Activated T-cell treated with anti-CD3 and anti-CD28 coated beads, Interleukin-2, amount 50 U/mL, for 4 hours (primary cell): ENCODE data around the gene KCNMB2. TPM values are rescaled to one million over a fixed set of nuclear protein-coding genes. Genes with fewer than 3 reads are reported as not detected.

Experiments
- ATAC-seq, 2 donors: fragments of 200-7000 bp; cut with Tn5 transposase; one replicate each; pipeline ENCODE4 v1.10.0; 2021
- DNase-seq: peaks from one replicate; pipeline ENCODE4 v3.0.0-alpha.2; 2020
- H3K27me3 Mint-ChIP-seq: one replicate; pipeline ENCODE4 v1.8.0; 2021; ENCODE audit warnings: low read depth, mixed read lengths
- H3K36me3 Mint-ChIP-seq: one replicate; pipeline ENCODE4 v1.8.0; 2022; ENCODE audit warnings: mixed read lengths; ENCODE audit not compliant: insufficient read depth
- H3K4me1 Mint-ChIP-seq: one replicate; pipeline ENCODE4 v1.8.0; 2021; ENCODE audit warnings: low read depth, mixed read lengths
- H3K4me3 Mint-ChIP-seq: one replicate; pipeline ENCODE4 v1.8.0; 2021; ENCODE audit warnings: mild to moderate bottlenecking, moderate library complexity, mixed read lengths
- H3K9me3 Mint-ChIP-seq: one replicate; pipeline ENCODE4 v1.8.0; 2021; ENCODE audit warnings: mixed read lengths
- total RNA-seq, 3 donors: library from RNA; stranded (reverse); gene quantifications; one replicate each; pipeline ENCODE4 v1.2.1, GENCODE V29; 2021

The KCNMB2 gene
- total RNA-seq, 3 donors from 2014 or later = not detected

GRCh38 chr3:178671791-178672190, 135.6 kb downstream of the KCNMB2 start:
- Mint-ChIP-seq H3K36me3 (no peaks in the 10 kb centered on the region), H3K9me3 (no peaks in the 10 kb centered on the region), H3K27me3 (no peaks in the 10 kb centered on the region), H3K4me1 (peaks cover 4% of the 10 kb centered on the region), H3K4me3 (no peak overlapping the region)
- no peak for DNase-seq
- ATAC-seq = no peak

GRCh38 chr3:178672275-178672674, 136.0 kb downstream of the KCNMB2 start:
- H3K9me3 Mint-ChIP-seq = no peaks in the 10 kb centered on the region
- no peaks in the 10 kb centered on the region for H3K36me3 Mint-ChIP-seq
- H3K4me3 Mint-ChIP-seq = no peak overlapping the region
- DNase-seq = no peak
- peaks cover 4% of the 10 kb centered on the region for H3K4me1 Mint-ChIP-seq
- H3K27me3 Mint-ChIP-seq = no peaks in the 10 kb centered on the region
- ATAC-seq = no peak

GRCh38 chr3:178673529-178673928, 137.3 kb downstream of the KCNMB2 start:
- H3K4me3 Mint-ChIP-seq = no peak overlapping the region
- no peaks in the 10 kb centered on the region for H3K9me3 Mint-ChIP-seq
- no peak for ATAC-seq
- no peaks in the 10 kb centered on the region for H3K27me3 Mint-ChIP-seq
- H3K36me3 Mint-ChIP-seq = no peaks in the 10 kb centered on the region
- peaks cover 4% of the 10 kb centered on the region for H3K4me1 Mint-ChIP-seq
- DNase-seq = no peak

GRCh38 chr3:178676077-178676476, 139.8 kb downstream of the KCNMB2 start:
- H3K36me3 Mint-ChIP-seq = no peaks in the 10 kb centered on the region
- H3K9me3 Mint-ChIP-seq = no peaks in the 10 kb centered on the region
- no peaks in the 10 kb centered on the region for H3K4me1 Mint-ChIP-seq
- no peak for DNase-seq
- no peaks in the 10 kb centered on the region for H3K27me3 Mint-ChIP-seq
- no peak for ATAC-seq
- H3K4me3 Mint-ChIP-seq = no peak overlapping the region

- Mint-ChIP-seq H3K36me3 (no peaks in the 10 kb centered on the region), H3K9me3 (no peaks in the 10 kb centered on the region), H3K4me3 (no peak overlapping the region), H3K4me1 (no peaks in the 10 kb centered on the region), H3K27me3 (no peaks in the 10 kb centered on the region)
- DNase-seq = no peak
- no peak for ATAC-seq
Measured at GRCh38 chr3:178676942-178677790, 140.9 kb downstream of the KCNMB2 start.

GRCh38 chr3:178677961-178678360, 141.7 kb downstream of the KCNMB2 start:
- no peak for DNase-seq
- Mint-ChIP-seq H3K4me3 (no peak overlapping the region), H3K36me3 (no peaks in the 10 kb centered on the region), H3K4me1 (no peaks in the 10 kb centered on the region), H3K27me3 (no peaks in the 10 kb centered on the region), H3K9me3 (peaks cover 5% of the 10 kb centered on the region)
- ATAC-seq = no peak

- no peak overlapping the region for H3K4me3 Mint-ChIP-seq
- peaks cover 7% of the 10 kb centered on the region for H3K9me3 Mint-ChIP-seq
- H3K4me1 Mint-ChIP-seq = no peaks in the 10 kb centered on the region
- H3K27me3 Mint-ChIP-seq = no peaks in the 10 kb centered on the region
- ATAC-seq (no peak), DNase-seq (no peak)
- H3K36me3 Mint-ChIP-seq = no peaks in the 10 kb centered on the region
Measured at GRCh38 chr3:178680037-178680436, 143.8 kb downstream of the KCNMB2 start.

GRCh38 chr3:178680489-178680888, 144.3 kb downstream of the KCNMB2 start:
- Mint-ChIP-seq H3K4me3 (no peak overlapping the region), H3K9me3 (peaks cover 7% of the 10 kb centered on the region), H3K4me1 (no peaks in the 10 kb centered on the region), H3K36me3 (no peaks in the 10 kb centered on the region), H3K27me3 (no peaks in the 10 kb centered on the region)
- no peak for DNase-seq
- no peak for ATAC-seq

GRCh38 chr3:178684881-178685590, 148.8 kb downstream of the KCNMB2 start:
- ATAC-seq (no peak), DNase-seq (no peak)
- H3K27me3 Mint-ChIP-seq = no peaks in the 10 kb centered on the region
- H3K36me3 Mint-ChIP-seq = no peaks in the 10 kb centered on the region
- H3K4me1 Mint-ChIP-seq = no peaks in the 10 kb centered on the region
- H3K9me3 Mint-ChIP-seq = peaks cover 7% of the 10 kb centered on the region
- H3K4me3 Mint-ChIP-seq = no peak overlapping the region

GRCh38 chr3:178685591-178685906, 149.3 kb downstream of the KCNMB2 start:
- Mint-ChIP-seq H3K27me3 (no peaks in the 10 kb centered on the region), H3K4me1 (no peaks in the 10 kb centered on the region), H3K36me3 (no peaks in the 10 kb centered on the region), H3K9me3 (peaks cover 7% of the 10 kb centered on the region), H3K4me3 (no peak overlapping the region)
- DNase-seq = no peak
- no peak for ATAC-seq

GRCh38 chr3:178686826-178687225, 150.6 kb downstream of the KCNMB2 start:
- peaks cover 10% of the 10 kb centered on the region for H3K9me3 Mint-ChIP-seq
- ATAC-seq (no peak), DNase-seq (no peak)
- no peak overlapping the region for H3K4me3 Mint-ChIP-seq
- no peaks in the 10 kb centered on the region for H3K36me3 Mint-ChIP-seq
- H3K4me1 Mint-ChIP-seq = no peaks in the 10 kb centered on the region
- no peaks in the 10 kb centered on the region for H3K27me3 Mint-ChIP-seq

- H3K4me3 Mint-ChIP-seq = no peak overlapping the region
- H3K4me1 Mint-ChIP-seq = no peaks in the 10 kb centered on the region
- no peaks in the 10 kb centered on the region for H3K27me3 Mint-ChIP-seq
- no peak for ATAC-seq
- peaks cover 12% of the 10 kb centered on the region for H3K9me3 Mint-ChIP-seq
- H3K36me3 Mint-ChIP-seq = no peaks in the 10 kb centered on the region
- DNase-seq = no peak
Measured at GRCh38 chr3:178690571-178690970, 154.3 kb downstream of the KCNMB2 start.

- H3K36me3 Mint-ChIP-seq = no peaks in the 10 kb centered on the region
- DNase-seq (no peak), ATAC-seq (no peak)
- no peaks in the 10 kb centered on the region for H3K27me3 Mint-ChIP-seq
- H3K9me3 Mint-ChIP-seq = peaks cover 19% of the 10 kb centered on the region
- H3K4me1 Mint-ChIP-seq = no peaks in the 10 kb centered on the region
- no peak overlapping the region for H3K4me3 Mint-ChIP-seq
Measured at GRCh38 chr3:178699364-178699763, 163.1 kb downstream of the KCNMB2 start.

- Mint-ChIP-seq H3K4me1 (no peaks in the 10 kb centered on the region), H3K9me3 (peaks cover 19% of the 10 kb centered on the region), H3K4me3 (no peak overlapping the region), H3K27me3 (no peaks in the 10 kb centered on the region), H3K36me3 (no peaks in the 10 kb centered on the region)
- ATAC-seq (no peak), DNase-seq (no peak)
Measured at GRCh38 chr3:178699810-178700209, 163.6 kb downstream of the KCNMB2 start.
